Measurements from ENCODE around the gene CCDC18. TPM values are rescaled to one million over a fixed set of nuclear protein-coding genes. Genes with fewer than 3 reads are reported as not detected.

The CCDC18 gene
- total RNA-seq, 1 experiment from 2014 or later = 18.1 TPM

DNA sequence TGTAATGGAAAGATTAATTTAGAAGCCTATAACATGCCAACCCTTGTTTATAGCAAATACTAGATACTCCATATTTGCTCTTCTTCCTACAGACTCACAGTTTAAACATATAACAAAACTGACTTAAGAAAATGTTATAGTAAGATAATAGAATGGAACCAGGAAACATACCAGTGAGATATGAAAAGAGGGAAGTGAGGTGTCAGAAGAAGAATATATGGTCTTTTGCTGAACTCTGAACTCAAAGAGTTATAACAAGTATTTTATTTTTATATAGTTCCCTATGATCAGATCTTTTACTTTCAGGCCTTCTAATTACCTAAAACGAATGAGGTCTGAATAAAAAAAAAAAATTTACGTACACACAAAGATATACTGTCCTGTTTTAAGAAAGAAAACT, 21.2 kb upstream of the CCDC18 start:
- H4K20me1 ChIP-seq (ENCODE audit: insufficient read depth) = no peaks in the 10 kb centered on the region
- no TSS peak for BruUV-seq (replicated peaks)
- H3K36me3 ChIP-seq (ENCODE audit: control insufficient read depth in 1 of 2, insufficient read depth in 2 of 2, low read length in 2 of 2) = peaks cover 10 to 14% of the 10 kb centered on the region in 2 experiments; a peak in 1 of 4 replicates
- H3K4me1 ChIP-seq (ENCODE audit: control insufficient read depth in 1 of 2, insufficient read depth in 2 of 2, low read length in 2 of 2) = peaks cover 0 to 8% of the 10 kb centered on the region in 2 experiments; a peak in 2 of 4 replicates
- RAD21 ChIA-PET (ENCODE audit: low non-redundant PET in 1 of 2, low total read pairs in 2 of 2, uncharacterized antibody in 2 of 2, unreplicated experiment in 2 of 2) = no interaction called here
- H3K27me3 ChIP-seq (ENCODE audit: insufficient read depth, low read length) = no peaks in the 10 kb centered on the region
- POLR2A ChIA-PET = no interaction called here
- intact Hi-C loops (cut with micrococcal nuclease) = no loop called here
- no peak overlapping the region for H3K27ac ChIP-seq (ENCODE audit: low read depth, low read length)
- CTCF ChIA-PET = no interaction called here
- H3K4me2 ChIP-seq (ENCODE audit: low read length) = no peak overlapping the region
- no peak for TF ChIP-seq EZH2phosphoT487 (IDR thresholded peaks at IDR 0.05; ENCODE audit: borderline replicate concordance)
- TF ChIP-seq RAD21 (IDR thresholded peaks at IDR 0.05; ENCODE audit: low read depth) = no peak
- no peak for TF ChIP-seq JUND (IDR thresholded peaks at IDR 0.05)
- TF ChIP-seq, protein P1, sequence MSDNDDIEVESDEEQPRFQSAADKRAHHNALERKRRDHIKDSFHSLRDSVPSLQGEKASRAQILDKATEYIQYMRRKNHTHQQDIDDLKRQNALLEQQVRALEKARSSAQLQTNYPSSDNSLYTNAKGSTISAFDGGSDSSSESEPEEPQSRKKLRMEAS (IDR thresholded peaks at IDR 0.05) = no peak
- TF ChIP-seq, protein P2, sequence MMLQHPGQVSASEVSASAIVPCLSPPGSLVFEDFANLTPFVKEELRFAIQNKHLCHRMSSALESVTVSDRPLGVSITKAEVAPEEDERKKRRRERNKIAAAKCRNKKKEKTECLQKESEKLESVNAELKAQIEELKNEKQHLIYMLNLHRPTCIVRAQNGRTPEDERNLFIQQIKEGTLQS (IDR thresholded peaks at IDR 0.05) = no peak
- no peak for TF ChIP-seq ELF1 (IDR thresholded peaks at IDR 0.05; ENCODE audit: borderline replicate concordance, low read depth)
- no peak for TF ChIP-seq SRF (IDR thresholded peaks at IDR 0.05; ENCODE audit: low read depth)
- no peak for TF ChIP-seq ZNF274 (IDR thresholded peaks at IDR 0.05; ENCODE audit: low read depth, low read length)
- no peak for TF ChIP-seq YY1 (IDR thresholded peaks at IDR 0.05; ENCODE audit: extremely low read depth, insufficient replicate concordance, low read depth, low read length)
- TF ChIP-seq, protein P3, sequence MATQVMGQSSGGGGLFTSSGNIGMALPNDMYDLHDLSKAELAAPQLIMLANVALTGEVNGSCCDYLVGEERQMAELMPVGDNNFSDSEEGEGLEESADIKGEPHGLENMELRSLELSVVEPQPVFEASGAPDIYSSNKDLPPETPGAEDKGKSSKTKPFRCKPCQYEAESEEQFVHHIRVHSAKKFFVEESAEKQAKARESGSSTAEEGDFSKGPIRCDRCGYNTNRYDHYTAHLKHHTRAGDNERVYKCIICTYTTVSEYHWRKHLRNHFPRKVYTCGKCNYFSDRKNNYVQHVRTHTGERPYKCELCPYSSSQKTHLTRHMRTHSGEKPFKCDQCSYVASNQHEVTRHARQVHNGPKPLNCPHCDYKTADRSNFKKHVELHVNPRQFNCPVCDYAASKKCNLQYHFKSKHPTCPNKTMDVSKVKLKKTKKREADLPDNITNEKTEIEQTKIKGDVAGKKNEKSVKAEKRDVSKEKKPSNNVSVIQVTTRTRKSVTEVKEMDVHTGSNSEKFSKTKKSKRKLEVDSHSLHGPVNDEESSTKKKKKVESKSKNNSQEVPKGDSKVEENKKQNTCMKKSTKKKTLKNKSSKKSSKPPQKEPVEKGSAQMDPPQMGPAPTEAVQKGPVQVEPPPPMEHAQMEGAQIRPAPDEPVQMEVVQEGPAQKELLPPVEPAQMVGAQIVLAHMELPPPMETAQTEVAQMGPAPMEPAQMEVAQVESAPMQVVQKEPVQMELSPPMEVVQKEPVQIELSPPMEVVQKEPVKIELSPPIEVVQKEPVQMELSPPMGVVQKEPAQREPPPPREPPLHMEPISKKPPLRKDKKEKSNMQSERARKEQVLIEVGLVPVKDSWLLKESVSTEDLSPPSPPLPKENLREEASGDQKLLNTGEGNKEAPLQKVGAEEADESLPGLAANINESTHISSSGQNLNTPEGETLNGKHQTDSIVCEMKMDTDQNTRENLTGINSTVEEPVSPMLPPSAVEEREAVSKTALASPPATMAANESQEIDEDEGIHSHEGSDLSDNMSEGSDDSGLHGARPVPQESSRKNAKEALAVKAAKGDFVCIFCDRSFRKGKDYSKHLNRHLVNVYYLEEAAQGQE (IDR thresholded peaks at IDR 0.05; ENCODE audit: low read depth) = no peak
- no peak for TF ChIP-seq FOSL1 (IDR thresholded peaks at IDR 0.05; ENCODE audit: low read depth)
- no peak for TF ChIP-seq CEBPB (IDR thresholded peaks at IDR 0.05; ENCODE audit: low read depth)
- TF ChIP-seq, protein P4, sequence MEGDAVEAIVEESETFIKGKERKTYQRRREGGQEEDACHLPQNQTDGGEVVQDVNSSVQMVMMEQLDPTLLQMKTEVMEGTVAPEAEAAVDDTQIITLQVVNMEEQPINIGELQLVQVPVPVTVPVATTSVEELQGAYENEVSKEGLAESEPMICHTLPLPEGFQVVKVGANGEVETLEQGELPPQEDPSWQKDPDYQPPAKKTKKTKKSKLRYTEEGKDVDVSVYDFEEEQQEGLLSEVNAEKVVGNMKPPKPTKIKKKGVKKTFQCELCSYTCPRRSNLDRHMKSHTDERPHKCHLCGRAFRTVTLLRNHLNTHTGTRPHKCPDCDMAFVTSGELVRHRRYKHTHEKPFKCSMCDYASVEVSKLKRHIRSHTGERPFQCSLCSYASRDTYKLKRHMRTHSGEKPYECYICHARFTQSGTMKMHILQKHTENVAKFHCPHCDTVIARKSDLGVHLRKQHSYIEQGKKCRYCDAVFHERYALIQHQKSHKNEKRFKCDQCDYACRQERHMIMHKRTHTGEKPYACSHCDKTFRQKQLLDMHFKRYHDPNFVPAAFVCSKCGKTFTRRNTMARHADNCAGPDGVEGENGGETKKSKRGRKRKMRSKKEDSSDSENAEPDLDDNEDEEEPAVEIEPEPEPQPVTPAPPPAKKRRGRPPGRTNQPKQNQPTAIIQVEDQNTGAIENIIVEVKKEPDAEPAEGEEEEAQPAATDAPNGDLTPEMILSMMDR (IDR thresholded peaks at IDR 0.05 in 2 of 3, conservative IDR thresholded peaks at IDR 0.05 in 1 of 3; ENCODE audit: borderline replicate concordance in 1 of 3, insufficient read depth in 1 of 3, low read depth in 2 of 3, low read length in 2 of 3) = no peak
- TF ChIP-seq, protein P5, sequence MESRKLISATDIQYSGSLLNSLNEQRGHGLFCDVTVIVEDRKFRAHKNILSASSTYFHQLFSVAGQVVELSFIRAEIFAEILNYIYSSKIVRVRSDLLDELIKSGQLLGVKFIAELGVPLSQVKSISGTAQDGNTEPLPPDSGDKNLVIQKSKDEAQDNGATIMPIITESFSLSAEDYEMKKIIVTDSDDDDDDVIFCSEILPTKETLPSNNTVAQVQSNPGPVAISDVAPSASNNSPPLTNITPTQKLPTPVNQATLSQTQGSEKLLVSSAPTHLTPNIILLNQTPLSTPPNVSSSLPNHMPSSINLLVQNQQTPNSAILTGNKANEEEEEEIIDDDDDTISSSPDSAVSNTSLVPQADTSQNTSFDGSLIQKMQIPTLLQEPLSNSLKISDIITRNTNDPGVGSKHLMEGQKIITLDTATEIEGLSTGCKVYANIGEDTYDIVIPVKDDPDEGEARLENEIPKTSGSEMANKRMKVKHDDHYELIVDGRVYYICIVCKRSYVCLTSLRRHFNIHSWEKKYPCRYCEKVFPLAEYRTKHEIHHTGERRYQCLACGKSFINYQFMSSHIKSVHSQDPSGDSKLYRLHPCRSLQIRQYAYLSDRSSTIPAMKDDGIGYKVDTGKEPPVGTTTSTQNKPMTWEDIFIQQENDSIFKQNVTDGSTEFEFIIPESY (IDR thresholded peaks at IDR 0.05; ENCODE audit: extremely low read depth, insufficient replicate concordance, low read length) = no peak
- TF ChIP-seq SIN3A (IDR thresholded peaks at IDR 0.05; ENCODE audit: low read depth) = no peak
- DNase-seq (ENCODE audit: low read depth, low spot score) (no peak), ATAC-seq (no peak)
- H3K9me3 ChIP-seq (ENCODE audit: control insufficient read depth in 1 of 2, insufficient read depth in 1 of 2, low read depth in 1 of 2, low read length in 2 of 2) = no peaks in the 10 kb centered on the region
- no peak overlapping the region for H3K4me3 ChIP-seq (replicated peaks in 1 of 2; ENCODE audit: low read depth in 1 of 2, low read length in 2 of 2)
- H3K9me2 ChIP-seq (ENCODE audit: insufficient read depth) = no peaks in the 10 kb centered on the region
- no peak overlapping the region for H3K9ac ChIP-seq (ENCODE audit: low read length)
- peaks cover 42% of the 10 kb centered on the region for H3K79me2 ChIP-seq (ENCODE audit: insufficient read depth, low read length)
- H2AFZ ChIP-seq (ENCODE audit: low read depth, low read length, poor library complexity, severe bottlenecking) = no peak overlapping the region

Data from HCT116 (cell line).